ENCODE measurements around the gene PRUNE2.
A peak's percentile ranks its signal among the peaks of the same experiment; 100 is the strongest.

PRUNE2 gene

DNA sequence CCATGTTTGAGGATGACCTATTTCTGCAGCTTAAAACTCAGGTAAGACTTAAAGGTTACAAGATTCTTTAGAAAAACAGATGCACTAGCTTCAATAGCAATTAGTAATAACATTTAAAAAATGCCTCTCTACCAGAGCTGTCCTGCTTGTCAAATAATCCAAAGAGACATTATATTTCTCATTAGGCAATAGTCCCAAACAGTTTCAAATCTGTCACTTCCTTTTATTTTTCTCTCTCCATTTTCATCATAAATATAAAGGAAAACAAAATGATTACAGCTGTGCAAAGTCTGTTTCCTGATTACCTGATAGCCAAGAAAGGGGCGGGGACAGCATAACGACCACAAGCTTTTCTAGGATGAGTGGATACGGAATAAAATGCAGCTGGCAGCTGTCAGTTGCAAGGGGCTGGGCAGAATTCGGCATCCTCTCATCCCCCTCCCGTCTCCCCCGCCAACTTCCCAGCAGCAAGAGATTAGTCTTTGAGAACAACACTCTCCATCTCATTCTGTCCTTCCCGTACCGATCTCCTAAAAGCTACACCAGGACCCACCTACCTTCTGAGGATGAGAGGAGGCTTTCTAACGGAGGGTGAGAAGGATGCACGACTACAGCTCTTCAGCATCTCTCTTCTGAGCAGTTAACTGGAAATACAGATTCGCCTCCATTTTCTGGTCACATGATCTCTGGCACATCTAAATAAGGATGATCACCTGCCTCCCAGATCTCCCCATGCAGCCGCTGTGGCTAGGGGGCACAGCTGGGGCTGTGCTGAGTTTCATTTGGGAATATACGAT, 214.2 kb downstream of the PRUNE2 start:
- no peak for DNase-seq

DNA sequence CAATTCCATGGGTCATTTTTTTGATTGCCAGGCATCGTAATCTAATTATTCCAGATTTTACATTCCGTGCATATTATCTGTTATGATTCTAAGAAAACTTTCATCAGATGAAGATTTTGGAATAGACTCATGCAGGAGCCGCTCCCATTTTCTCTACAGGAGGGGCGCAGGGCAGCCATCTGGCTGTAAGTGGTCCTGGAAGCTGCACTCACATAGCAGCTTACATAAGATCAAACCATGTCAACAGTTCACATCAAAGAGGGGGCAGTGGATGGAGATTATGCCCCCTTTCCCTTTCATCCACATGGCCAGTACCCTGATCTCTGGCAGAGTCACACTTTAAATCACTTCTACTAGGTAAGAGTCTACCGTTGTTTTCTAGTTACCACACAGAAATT, 214.9 kb downstream of the PRUNE2 start:
- no peak for DNase-seq

DNA sequence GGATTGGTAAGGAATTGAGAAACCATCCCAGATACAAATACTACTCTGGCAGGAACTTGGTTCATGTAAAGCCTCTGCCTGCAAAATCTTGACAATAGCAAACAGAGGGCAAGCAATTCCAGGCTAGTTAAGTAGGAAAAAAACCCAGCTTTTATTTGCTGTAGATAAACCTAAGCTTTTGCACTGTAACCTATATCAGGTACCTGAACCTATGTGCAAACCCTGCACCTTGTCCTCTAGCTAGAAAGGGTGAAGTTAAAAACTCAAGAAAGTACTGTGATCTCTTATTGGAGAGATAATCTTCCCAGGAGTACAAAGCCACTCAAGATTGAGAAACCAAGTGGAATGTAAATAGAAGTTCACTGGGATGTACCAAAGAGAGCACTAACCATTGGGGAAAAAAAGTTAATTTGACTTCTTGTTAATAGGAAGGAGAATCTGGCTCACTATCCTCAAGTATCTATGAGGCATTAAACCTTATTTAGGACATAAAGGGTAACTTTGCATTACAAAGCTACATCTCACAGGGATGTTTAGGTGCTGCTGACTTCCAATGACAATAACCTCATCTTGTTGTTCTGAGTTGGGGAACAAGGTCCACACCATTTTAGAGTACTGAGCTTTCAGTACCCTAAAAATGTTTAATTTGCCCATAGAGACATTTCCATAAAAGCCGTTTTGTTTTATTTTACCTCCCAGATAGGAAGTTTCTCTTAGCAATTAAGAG, 215.5 kb downstream of the PRUNE2 start:
- no peak for DNase-seq

DNA sequence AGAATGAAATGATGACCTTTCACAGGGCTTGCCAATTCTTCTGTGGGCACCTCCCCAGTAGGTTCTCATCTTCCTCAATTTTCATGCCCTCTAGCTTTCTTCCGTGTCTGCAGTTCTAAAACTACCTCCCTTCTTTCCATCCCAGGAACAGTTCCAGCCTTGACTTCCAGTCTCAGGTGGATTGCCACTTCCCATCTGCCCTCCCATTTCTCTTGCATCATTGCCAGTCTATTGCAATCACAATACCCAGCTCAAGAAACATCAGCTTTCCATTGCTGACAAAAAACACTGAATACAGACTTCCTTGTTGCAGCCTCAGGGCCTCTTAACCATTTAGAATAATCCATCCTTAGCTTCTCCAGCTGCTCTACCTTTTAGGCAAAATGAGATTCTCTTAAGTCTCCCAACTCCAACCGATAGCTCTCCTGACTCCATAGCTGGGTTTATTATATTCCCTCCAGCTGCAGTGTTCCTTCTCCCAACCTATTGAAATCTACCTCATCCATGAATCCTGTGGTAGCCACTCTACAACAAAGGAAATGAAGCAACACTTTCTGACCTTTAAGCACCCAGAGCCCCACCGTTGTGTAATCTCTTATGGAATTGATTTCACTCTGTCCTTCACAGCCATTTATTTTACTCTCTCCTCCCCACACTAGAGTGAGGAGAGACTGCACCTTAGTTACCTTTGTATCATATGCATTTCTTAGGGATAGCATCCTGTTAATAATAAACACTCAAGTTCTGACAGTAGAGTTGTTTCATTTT, 217.3 kb downstream of the PRUNE2 start:
- DNase-seq: no peak

DNA sequence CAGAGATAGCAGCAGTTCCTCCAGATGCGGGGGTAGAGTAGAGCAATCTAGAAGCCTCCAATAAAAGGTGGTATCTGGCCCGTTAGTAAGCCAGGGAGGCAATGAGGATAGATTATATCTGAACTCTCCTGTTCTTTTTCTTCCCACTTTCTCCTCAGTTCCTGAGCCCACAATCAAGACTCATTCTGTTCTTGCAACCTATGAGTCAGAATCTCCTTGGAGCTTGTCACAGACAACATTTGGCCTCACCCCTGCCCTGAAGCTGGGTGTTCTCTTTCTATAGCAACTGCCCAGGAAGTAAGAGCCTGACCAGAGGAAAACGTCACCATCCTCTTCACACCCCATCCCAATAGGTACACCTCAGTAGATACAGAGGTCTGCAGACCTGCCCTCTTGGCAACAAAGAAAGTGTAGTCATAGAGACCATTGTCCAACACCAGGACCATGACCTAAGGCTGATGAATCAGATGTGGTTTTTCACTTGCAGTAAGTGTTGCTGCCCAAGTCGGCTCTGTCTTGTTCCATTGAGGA, 218.0 kb downstream of the PRUNE2 start:
- DNase-seq: no peak

DNA sequence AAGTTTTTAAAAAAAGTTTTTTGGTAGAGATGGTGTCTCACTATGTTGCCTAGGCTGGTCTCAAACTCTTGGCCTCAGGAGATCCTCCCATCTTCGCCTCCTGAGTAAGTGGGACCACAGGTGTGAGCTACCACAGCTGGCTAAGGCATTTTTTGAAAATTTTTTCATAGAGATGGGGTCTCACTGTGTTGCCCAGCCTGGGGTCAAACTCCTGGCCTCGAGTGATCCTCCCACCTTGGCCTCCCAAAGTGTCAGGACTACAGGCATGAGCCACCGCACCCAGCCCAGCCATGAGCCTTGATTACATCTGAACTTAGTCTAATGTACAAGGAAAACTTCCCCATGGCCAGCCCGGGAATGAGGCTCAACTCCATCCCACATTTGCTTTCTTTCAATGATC, 219.2 kb downstream of the PRUNE2 start:
- DNase-seq: no peak

DNA sequence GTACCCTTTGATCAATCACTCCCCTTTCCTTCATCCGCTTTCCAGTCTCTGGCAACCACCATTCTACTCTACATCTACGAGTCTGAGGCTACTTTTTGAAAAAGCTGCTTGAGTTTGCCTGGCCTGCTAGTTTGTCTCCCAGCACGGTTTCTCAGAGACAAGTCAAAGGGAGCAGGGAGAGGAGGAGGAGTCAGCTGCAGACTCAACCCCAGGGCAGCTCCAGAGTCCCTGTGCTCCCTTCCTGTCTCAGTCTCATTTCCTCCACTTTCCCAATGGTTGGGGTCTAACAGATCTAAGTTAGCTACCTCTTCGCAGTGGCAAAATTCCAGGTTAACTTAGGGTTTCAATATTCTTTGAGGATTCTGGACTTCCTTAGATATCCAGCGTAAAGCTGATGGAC, 221.7 kb downstream of the PRUNE2 start:
- no peak for DNase-seq

DNA sequence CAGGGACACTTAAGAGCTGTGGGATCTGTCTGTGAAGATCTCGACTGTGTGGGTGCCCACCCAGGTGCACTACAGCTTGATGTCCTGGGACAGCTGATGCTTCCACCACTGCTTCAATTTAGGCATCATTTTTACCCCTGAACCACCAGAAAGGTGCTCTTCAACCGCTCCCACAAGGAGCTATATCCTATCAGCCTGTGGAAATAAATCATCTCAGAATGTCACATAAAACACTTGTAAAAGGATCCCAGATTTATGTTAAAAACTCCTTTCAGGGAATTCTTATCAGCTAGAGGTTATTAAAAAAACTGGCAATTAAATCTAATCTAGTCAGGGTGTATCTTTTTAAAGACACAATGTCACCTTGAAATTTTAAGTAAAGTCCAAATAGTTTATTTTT, 224.4 kb downstream of the PRUNE2 start:
- DNase-seq: no peak

DNA sequence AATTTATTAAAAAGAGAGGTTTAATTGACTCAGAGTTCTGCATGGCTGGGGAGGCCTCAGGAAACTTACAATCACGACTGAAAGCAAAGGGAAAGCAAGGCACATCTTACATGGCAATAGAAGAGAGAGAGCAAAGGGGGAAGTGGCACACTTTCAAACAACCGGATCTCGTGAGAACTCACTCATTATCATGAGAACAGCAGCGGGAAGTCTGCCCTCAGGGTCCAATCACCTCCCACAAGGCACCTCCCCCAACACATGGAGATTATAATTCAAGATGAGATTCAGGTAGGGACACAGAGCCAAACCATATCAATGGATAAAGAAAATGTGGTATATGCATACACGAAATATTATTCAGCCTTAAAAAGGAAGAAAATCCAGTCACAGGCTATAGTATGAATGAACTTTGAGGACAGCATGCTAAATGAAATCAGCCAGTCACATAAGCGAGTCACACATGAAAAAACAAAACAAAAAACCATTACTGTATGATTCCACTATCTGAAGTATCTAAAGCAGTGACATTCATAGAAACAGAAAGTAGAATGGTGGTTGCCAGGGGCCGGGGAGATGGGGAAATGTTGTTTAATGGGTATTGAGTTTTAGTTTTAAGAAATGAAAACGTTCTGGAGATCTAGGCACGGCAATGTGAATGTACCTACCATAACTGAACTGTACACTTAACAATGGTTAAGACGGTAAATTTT, 225.0 kb downstream of the PRUNE2 start:
- no peak for DNase-seq

DNA sequence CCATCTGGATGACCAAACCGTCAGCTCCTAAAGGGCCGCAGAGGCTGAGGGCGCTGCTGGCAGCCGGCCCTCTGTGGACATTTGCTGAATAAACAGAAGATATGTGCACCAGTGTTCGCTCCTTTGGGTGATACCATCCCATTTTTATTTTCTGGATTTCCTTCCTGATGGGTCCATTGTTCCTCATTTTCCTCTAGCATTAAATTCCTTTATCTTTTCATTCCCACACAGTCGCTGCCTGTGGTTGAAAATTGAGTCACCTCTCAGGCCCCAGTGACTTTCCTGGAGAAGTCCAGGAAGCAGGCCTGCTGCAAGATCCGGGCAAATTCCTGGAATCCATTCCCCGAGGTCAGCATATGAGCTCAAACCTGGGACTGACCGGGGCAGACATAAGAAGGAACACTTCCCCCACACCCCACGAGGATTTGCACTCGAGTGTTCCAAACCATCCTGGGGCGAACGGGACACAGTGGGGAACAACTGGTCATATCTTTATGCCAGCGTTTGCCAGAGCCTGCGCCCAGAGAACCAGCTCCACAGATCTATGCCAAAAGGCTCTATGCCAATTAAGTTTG, 228.3 kb downstream of the PRUNE2 start:
- no peak for DNase-seq

DNA sequence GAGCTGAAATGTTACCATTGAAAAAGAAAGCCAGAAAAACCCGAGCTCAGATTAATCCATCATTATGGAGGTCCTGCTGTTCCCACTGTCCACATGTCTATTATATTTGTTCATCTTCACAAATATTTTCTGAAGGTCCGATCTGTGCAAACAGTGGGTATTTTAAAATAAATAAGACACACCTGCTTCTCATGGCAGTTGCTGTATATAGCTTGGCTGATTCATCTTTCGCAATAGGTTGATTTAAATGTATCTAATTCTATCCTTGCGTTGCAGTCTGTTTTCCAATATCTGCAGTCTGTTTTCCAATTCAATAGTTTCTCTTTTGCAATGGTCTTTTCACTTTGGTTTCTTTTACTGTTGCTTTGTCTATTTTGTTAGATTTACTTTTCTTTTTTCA, 229.1 kb downstream of the PRUNE2 start:
- no peak for DNase-seq

DNA sequence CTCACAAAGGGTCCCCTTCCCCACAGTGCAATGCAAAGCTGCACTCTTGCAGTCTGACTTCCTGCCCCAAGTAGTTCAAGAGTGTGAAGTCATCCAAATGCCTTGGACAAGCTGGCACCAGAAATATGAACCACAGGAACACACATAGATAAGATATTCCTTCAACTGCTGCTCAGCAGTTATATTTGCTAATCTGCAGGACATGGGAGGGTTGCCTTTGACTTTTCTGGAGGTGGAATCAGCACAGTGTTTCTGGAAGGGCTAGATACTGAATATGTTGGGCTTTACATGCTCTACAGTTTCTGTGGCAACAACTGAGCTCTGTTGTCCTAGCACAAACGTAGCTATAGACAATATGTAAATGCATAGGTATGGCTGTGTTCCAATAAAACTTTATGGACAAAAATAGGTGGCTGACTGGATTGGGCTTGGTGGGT, 238.4 kb downstream of the PRUNE2 start:
- no peak for DNase-seq

DNA sequence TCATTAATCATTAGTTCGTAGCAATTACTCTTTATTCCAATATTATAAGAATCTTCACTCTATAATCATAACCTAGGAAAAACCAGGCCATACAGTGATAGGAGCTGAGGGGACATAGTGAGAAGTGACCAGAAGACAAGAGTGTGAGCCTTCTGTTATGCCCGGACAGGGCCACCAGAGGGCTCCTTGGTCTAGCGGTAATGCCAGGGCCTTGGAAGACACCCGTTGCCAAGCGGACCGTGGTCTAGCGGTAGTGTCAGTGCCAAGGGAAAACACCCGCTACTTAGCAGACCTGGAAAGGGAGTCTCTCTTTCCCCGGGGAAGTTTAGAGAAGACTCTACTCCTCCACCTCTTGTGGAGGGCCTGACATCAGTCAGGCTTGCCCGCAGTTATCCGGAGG, 239.9 kb downstream of the PRUNE2 start:
- peak in 1 of 2 experiments; percentile 28 for DNase-seq

DNA sequence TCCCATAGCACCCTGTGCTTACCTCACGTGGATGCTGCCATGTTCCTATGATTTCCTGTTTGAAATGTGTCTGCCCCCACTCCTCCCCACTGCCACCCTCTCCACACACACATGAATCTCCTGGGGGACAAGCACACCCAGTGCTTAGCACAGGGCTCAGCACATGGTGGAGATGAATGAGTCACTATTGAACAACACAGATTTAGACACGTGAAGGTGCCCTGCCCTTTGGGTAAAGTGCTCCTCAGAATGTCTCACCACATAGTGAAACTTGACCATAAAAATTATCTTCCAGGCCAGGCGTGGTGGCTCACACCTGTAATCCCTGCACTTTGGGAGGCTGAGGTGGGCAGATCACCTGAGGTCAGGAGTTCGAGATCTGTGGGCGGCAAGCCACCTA, 240.5 kb downstream of the PRUNE2 start:
- no peak for DNase-seq

DNA sequence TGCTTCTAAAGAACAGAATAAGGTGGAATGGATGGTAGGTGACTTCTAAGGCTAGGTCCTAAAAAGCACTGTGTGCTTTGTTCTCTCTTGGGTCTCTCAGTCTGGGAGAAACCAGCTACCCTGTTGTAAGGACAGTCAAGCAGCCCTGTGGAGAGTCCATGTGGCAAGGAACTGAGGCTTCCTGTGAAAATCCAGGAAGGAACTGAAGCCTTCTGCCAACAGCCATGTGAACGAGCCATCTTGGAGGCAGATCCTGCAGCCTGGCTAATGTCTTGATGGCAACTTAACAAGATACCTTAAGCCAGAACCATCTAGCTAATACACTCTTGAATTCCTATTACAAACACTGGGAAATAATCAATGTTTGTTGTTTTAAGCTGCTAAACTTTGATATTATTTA, 241.8 kb downstream of the PRUNE2 start:
- no peak for DNase-seq

DNA sequence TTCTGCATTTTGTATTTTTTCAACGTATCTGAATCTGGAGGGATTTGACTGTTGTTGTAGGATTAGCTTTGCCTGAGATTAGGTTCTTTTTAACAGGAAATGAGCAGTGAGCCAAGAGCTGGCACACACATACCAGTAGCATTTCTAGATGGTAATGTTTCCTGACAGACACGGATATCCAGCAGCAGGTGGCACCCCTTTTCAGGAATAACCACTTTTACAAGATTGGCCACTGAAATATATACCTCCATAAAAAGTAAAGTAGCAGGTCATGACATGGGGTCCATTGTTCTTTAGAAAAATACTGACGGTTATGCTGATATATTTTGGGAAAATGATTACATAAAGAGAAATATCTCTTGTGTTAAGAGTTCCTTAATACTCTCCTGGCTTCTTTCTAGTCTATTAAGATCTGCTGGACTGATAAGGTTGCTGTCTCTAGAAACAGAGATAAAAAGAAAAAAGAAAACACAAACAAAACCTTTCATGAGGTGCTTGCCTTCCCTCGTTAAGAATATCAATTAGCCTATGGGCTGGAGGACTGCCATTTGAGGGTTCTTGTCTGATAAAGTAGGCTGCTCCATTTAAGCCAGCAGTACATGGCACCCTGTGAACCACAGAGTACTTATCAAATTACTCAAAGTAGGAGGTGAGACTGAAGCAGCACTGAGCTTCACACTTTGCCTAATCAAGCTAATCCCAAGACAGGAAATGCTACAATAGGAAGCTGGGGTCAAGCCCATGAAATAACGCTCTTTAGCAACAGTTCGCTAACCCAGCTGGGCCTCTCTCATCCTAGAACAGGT, 243.2 kb downstream of the PRUNE2 start:
- no peak for DNase-seq

DNA sequence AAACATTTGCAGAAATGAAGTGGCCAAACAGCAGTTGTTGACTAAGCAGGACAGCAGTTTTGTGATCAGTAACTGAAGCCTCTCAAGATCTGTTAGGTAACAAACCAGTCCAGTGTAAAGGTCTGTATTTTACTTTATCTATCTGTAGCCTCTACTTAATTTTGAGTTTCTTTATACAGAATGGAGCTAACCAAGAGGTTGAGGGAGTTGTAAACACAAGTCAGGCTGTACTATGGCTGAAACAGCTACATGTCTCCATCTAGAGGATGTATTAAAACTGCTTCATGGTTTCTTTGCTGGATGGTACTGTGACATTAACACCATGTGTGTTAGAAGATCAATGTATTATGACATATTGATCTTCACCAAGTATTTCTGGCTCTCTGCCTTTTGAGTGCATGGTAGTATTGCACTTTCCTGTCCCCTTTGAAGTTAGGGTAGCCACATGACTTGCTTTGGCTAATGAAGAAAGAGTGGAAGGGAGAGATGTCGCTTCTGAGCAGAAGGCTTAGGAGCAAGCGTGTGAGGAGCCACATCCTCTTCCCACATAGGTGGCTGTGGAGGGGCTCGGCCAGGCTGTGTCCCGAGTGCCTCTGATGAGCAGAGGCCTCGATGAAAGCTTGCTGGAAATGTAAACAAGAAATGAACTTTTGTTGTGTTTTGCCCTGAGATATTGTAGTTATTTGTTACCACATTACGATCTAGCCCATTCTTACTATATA, 247.2 kb downstream of the PRUNE2 start:
- peak in 1 of 2 experiments; percentile 7 for DNase-seq

DNA sequence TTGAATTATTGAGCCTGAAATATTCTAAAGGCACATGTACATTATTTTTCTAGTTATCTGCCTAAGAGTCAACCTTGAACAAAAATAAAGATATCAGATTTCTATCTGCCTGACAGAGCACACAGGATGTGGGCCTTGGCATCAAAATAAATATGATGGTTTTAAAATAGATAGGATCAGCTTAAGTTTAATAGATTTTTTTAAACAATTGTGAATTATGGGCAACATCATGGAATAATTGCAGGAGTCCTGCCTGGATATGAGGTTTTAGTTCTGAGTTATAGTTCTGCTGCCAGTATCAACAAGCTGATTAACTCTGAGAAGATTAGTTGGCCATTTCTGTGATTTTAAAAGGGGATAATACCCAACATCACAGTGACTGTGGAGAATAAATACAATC, 248.6 kb downstream of the PRUNE2 start:
- DNase-seq: no peak

DNA sequence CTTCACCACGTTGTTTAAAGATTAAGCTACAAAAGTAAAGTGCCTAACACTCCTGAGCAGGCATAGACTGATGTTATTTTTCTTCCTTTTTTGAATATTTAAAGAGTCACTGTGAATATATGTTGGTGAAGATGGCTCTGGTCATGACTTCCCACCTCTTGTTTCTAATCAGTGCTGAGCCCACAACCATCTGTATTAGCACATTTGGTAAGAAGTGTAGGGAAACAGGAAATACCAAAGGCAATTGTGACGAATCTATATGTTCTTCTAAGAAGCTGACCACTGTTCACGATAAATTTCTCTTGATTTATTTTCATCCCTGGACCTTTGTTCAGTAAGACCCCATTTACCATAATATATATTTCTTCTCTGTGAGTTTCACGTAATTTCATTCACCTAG, 249.9 kb downstream of the PRUNE2 start:
- no peak for DNase-seq

DNA sequence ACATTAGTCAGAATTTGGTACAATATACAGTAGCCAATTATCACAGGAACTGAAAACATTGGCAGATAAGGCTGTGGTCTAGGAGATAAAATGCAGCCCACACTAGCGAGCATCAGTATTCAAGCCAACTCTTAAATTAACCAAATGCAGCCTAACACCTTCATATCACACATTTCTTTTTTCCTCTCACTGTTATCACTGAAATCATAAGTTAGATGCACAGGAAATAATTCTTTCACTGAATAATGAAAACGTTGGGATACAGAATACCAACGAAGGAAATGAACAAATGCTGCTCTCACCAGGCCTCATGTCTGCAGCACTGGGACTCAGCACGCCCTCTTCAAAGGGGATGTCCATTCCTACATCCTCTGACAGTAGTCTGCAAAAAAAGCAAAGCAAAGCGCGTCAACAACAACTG, 250.8 kb downstream of the PRUNE2 start:
- DNase-seq: no peak

DNA sequence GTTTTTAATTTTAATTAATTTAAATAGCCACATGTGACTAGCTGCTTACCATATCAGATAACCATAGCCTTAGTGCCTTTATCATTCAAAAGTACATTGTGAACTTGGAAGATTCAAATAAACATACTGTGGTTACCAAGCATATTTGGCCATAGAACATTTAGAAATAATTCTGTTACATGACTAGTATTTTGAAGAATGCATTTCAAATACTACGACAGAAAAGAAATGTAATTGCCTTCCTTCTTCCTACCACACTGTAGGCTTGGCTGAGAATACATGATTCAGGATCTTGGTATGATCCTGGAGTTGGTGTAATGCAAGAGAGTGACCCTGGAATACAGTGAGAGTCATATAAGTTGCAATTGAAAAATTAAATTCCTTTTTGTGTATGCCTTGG, 251.3 kb downstream of the PRUNE2 start:
- DNase-seq: no peak
